Glutamatergic neuron (in vitro differentiated cells): ENCODE measurements around the gene REV3L. TPM values are rescaled to one million over a fixed set of nuclear protein-coding genes. Genes with fewer than 3 reads are reported as not detected.

Experiments used
- DNase-seq: peaks from one replicate; pipeline ENCODE4 v3.0.0; 2022
- H3K27ac Mint-ChIP-seq: one replicate; pipeline ENCODE4 v1.8.0; 2020; ENCODE audit warnings: mild to moderate bottlenecking, mixed read lengths, inconsistent platforms; ENCODE audit not compliant: unreplicated experiment
- H3K27me3 Mint-ChIP-seq: one replicate; pipeline ENCODE4 v1.8.0; 2020; ENCODE audit warnings: mild to moderate bottlenecking, moderate library complexity, mixed read lengths, inconsistent platforms; ENCODE audit not compliant: unreplicated experiment
- H3K36me3 Mint-ChIP-seq: one replicate; pipeline ENCODE4 v1.8.0; 2020; ENCODE audit warnings: mild to moderate bottlenecking, mixed read lengths, inconsistent platforms; ENCODE audit not compliant: unreplicated experiment
- H3K4me1 Mint-ChIP-seq: one replicate; pipeline ENCODE4 v1.8.0; 2020; ENCODE audit warnings: mild to moderate bottlenecking, low read depth, mixed read lengths, inconsistent platforms; ENCODE audit not compliant: unreplicated experiment
- H3K4me3 Mint-ChIP-seq: one replicate; pipeline ENCODE4 v1.8.0; 2020; ENCODE audit warnings: mild to moderate bottlenecking, mixed read lengths, inconsistent platforms; ENCODE audit not compliant: unreplicated experiment
- H3K9me3 Mint-ChIP-seq: one replicate; pipeline ENCODE4 v1.8.0; 2020; ENCODE audit warnings: mild to moderate bottlenecking, moderate library complexity, mixed read lengths, inconsistent platforms; ENCODE audit not compliant: unreplicated experiment
- total RNA-seq: library from RNA; stranded (reverse); fragmentation: NEBNext Ultra II Directional; extraction: Animal tissue kit (Norgen Biotek cat#: 25700); gene quantifications from one replicate; pipeline ENCODE4 v1.2.1, GENCODE V29; 2021; ENCODE audit not compliant: unreplicated experiment
- TF ChIP-seq, protein P1 (sequence below): fragments of 200-600 bp; sonication (generic); IDR thresholded peaks from one replicate; pipeline ENCODE4 v1.5.0; 2021; ENCODE audit not compliant: partially characterized antibody, unreplicated experiment

REV3L gene
- total RNA-seq, 1 donor from 2014 or later = 33.3 TPM

DNA sequence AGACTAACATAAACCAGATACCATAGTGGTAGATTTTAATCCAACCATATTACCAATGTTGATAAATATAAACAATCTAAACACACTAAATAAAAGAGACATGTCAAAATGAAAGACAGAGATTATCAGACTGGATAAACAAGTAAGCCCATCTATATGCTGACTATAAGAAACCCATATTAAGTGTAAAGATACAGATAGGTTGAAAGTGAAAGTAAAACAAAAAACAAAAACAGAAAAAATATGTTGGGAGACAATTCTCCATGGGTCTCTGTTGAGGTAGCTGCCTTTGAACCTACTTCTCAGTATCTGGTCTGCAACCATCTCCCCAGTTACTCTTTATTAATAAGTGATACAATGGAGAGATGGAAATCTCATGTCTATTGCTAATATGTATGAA is 21.2 kb downstream of the REV3L start:
- peaks cover 18% of the 10 kb centered on the region for H3K36me3 Mint-ChIP-seq
- no peak overlapping the region for H3K4me3 Mint-ChIP-seq
- H3K4me1 Mint-ChIP-seq = no peaks in the 10 kb centered on the region
- H3K9me3 Mint-ChIP-seq = no peaks in the 10 kb centered on the region
- H3K27ac Mint-ChIP-seq = no peak overlapping the region
- TF ChIP-seq, protein P1, sequence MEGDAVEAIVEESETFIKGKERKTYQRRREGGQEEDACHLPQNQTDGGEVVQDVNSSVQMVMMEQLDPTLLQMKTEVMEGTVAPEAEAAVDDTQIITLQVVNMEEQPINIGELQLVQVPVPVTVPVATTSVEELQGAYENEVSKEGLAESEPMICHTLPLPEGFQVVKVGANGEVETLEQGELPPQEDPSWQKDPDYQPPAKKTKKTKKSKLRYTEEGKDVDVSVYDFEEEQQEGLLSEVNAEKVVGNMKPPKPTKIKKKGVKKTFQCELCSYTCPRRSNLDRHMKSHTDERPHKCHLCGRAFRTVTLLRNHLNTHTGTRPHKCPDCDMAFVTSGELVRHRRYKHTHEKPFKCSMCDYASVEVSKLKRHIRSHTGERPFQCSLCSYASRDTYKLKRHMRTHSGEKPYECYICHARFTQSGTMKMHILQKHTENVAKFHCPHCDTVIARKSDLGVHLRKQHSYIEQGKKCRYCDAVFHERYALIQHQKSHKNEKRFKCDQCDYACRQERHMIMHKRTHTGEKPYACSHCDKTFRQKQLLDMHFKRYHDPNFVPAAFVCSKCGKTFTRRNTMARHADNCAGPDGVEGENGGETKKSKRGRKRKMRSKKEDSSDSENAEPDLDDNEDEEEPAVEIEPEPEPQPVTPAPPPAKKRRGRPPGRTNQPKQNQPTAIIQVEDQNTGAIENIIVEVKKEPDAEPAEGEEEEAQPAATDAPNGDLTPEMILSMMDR = no peak
- no peaks in the 10 kb centered on the region for H3K27me3 Mint-ChIP-seq
- DNase-seq = no peak

DNA sequence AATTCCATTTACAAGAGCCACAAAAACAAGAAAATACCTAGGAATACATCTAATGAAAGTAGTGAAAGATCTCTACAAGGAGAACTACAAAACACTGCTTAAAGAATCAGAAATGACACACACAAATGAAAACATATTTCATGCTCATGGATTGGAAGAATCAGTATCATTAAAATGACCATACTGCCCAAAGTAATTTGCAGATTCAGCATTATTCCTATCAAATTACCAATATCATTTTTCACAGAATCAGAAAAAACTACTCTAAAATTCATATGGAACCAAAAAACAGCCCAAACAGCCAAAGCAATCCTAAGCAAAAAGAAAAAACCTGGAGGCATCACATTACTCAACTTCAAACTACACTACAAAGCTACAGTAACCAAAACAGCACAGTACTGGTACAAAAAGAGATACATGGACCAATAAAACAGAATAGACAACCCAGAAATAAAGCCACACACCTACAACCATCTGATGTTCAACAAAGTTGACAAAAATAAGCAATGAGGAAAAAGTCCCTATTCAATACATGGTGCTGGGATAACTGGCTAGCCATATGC is 24.3 kb downstream of the REV3L start:
- TF ChIP-seq, protein P1 = no peak
- peaks cover 18% of the 10 kb centered on the region for H3K36me3 Mint-ChIP-seq
- H3K4me3 Mint-ChIP-seq = no peak overlapping the region
- DNase-seq = no peak
- no peaks in the 10 kb centered on the region for H3K9me3 Mint-ChIP-seq
- H3K4me1 Mint-ChIP-seq = no peaks in the 10 kb centered on the region
- H3K27me3 Mint-ChIP-seq = no peaks in the 10 kb centered on the region
- H3K27ac Mint-ChIP-seq = no peak overlapping the region

DNA sequence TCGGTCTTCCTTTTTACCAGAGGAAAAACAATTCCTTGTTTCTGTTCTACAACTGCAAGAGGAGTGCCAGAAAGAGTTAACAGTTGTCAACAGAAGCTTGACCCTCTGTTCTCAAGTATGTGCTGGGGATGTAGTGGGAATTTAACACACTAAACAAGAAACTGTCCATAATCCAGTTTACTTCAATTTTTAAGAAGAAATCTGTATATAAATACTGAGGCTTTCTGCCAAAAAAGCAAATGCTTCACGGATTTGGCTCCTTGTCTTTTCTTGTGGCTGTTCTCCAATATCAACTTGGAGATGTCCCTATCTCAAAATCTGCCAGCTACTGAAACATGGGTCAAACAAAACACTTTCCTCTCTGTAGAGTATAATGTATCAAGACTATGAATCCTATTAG is 26.8 kb downstream of the REV3L start:
- Mint-ChIP-seq H3K27me3 (no peaks in the 10 kb centered on the region), H3K27ac (no peak overlapping the region), H3K36me3 (peaks cover 18% of the 10 kb centered on the region), H3K9me3 (no peaks in the 10 kb centered on the region), H3K4me3 (no peak overlapping the region), H3K4me1 (no peaks in the 10 kb centered on the region)
- no peak for DNase-seq
- TF ChIP-seq, protein P1 = no peak

DNA sequence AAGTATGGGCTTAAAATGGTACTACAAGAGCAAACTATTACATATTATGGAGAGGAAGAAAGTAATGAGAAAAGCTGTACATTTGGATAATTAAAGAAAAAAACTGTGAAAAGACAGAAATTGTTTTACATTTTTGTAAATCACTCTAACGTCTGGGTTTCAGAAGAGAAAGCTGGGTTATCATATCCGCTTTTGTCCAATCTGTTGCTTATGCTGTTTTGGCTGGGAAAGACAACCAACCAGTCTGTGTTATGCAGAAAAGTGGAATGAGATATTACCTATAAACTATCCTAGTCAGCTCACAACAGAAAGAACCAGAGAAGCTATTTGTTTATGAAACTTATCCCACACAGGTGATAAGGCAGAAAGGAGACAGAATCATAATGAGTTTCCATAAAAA is 32.4 kb downstream of the REV3L start:
- Mint-ChIP-seq H3K27ac (no peak overlapping the region), H3K4me3 (no peak overlapping the region), H3K4me1 (peaks cover 3% of the 10 kb centered on the region), H3K9me3 (no peaks in the 10 kb centered on the region), H3K36me3 (no peaks in the 10 kb centered on the region), H3K27me3 (no peaks in the 10 kb centered on the region)
- DNase-seq = no peak
- TF ChIP-seq, protein P1 = no peak

DNA sequence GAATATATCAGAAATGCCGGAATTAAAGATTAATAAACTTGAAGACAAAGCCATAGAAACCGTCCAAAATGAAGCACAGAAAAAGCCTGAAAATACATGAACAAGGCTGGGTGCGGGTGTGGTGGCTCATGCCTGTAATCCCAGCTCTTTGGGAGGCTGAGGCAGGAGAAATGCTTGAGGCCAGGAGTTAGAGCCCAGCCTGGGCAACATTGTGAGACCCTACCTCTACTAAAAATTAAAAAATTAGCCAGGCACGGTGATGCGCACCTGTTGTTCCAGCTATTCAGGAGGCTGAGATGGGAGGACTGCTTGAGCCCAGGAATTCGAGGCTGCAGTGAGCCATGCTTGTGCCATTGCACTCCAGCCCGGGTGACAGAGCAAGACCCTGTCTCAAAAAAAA is 32.9 kb downstream of the REV3L start:
- H3K27ac Mint-ChIP-seq = no peak overlapping the region
- no peaks in the 10 kb centered on the region for H3K9me3 Mint-ChIP-seq
- H3K4me1 Mint-ChIP-seq = peaks cover 5% of the 10 kb centered on the region
- H3K4me3 Mint-ChIP-seq = no peak overlapping the region
- H3K36me3 Mint-ChIP-seq = no peaks in the 10 kb centered on the region
- H3K27me3 Mint-ChIP-seq = no peaks in the 10 kb centered on the region
- no peak for DNase-seq
- TF ChIP-seq, protein P1 = no peak
